GM12878 (cell line): ENCODE data around the gene OR10A3. TPM values are rescaled to one million over a fixed set of nuclear protein-coding genes. Genes with fewer than 3 reads are reported as not detected.

Source experiments
- ATAC-seq: fragments of 200-7000 bp; cut with Tn5 transposase; 3 replicates; pipeline ENCODE4 v1.9.1; 2020; ENCODE audit warnings: mild to moderate bottlenecking, moderate library complexity
- BruUV-seq: library from RNA; stranded (reverse); fragments of 400-500 nt; replicated peaks from 2 replicates; lab custom pipeline; 2021; lab: Mats Ljungman, UMichigan
- CTCF ChIA-PET: fragments of 300-600 bp; sonication (Branson Sonifier 250); formaldehyde crosslinking; extraction: SDS; loops from one replicate; lab custom pipeline; 2021; ENCODE audit warnings: inconsistent platforms; lab: Yijun Ruan, JAX
- POLR2A ChIA-PET: fragments of 350-600 bp; formaldehyde crosslinking; extraction: SDS; loops from one replicate; lab custom pipeline; 2021; ENCODE audit warnings: inconsistent platforms; lab: Charles Lee
- RAD21 ChIA-PET: fragments of 300-600 bp; sonication (Branson Sonifier 250); formaldehyde crosslinking; loops from one replicate; lab custom pipeline; 2023; ENCODE audit warnings: antibody characterized with exemption; ENCODE audit not compliant: unreplicated experiment; lab: Charles Lee
- SMC1A ChIA-PET: fragments of 300-600 bp; sonication (Branson Sonifier 250); formaldehyde crosslinking; loops from one replicate; lab custom pipeline; 2023; ENCODE audit not compliant: unreplicated experiment, uncharacterized antibody; lab: Charles Lee
- DNase-seq: peaks from one replicate; pipeline ENCODE4 v3.0.0-alpha.2; 2011; ENCODE audit warnings: low read depth, low spot score
- FAIRE-seq: peaks from 3 replicates; lab custom pipeline; 2011; peaks lifted over from hg19 to GRCh38; lab: Jason Lieb, UNC
- H2AFZ ChIP-seq: 2 replicates; pipeline ENCODE4 v1.6.0; 2011; ENCODE audit warnings: low read depth, low read length, control low read depth; ENCODE audit not compliant: control insufficient read depth
- H3K27ac ChIP-seq: 2 replicates; pipeline ENCODE4 v1.5.1; 2011; ENCODE audit warnings: control low read depth; ENCODE audit not compliant: control insufficient read depth, insufficient read depth
- H3K27me3 ChIP-seq, 2 experiments: replicated peaks in 1 of 2; 2 replicates each; pipeline versions ENCODE4 v1.6.0 to v1.6.1; 2011; ENCODE audit warnings: low read length in 1 of 2; ENCODE audit not compliant: control insufficient read depth in 2 of 2, insufficient read depth in 2 of 2
- H3K36me3 ChIP-seq, 2 experiments: 2 replicates each; pipeline ENCODE4 v1.5.1; 2011; ENCODE audit warnings: low read length in 1 of 2; ENCODE audit not compliant: control insufficient read depth in 2 of 2, insufficient read depth in 2 of 2
- H3K4me1 ChIP-seq: 2 replicates; pipeline ENCODE4 v1.6.1; 2011; ENCODE audit warnings: mild to moderate bottlenecking, low read length, moderate library complexity, mixed read lengths; ENCODE audit not compliant: control insufficient read depth, insufficient read depth
- H3K4me2 ChIP-seq: 2 replicates; pipeline ENCODE4 v1.6.0; 2011; ENCODE audit warnings: control low read depth; ENCODE audit not compliant: control insufficient read depth, insufficient read depth
- H3K4me3 ChIP-seq: fragments of 200-600 bp; sonication (generic); 2 replicates; pipeline ENCODE4 v1.5.1; 2016
- H3K79me2 ChIP-seq: 2 replicates; pipeline ENCODE4 v1.6.0; 2011; ENCODE audit warnings: low read length; ENCODE audit not compliant: control insufficient read depth, insufficient read depth
- H3K9ac ChIP-seq: 2 replicates; pipeline ENCODE4 v1.8.0; 2011; ENCODE audit warnings: low read length, control low read depth, mixed read lengths; ENCODE audit not compliant: control insufficient read depth, insufficient read depth
- H3K9me3 ChIP-seq: replicated peaks from 3 replicates; pipeline ENCODE4 v1.5.1; 2011; ENCODE audit warnings: mild to moderate bottlenecking, low read length; ENCODE audit not compliant: control insufficient read depth, insufficient read depth
- H4K20me1 ChIP-seq: 2 replicates; pipeline ENCODE4 v1.6.0; 2011; ENCODE audit not compliant: control insufficient read depth, insufficient read depth
- BACH1 ChIP-seq: fragments of 450-650 bp; IDR thresholded peaks from 2 replicates; pipeline ENCODE4 v1.6.1; 2017; ENCODE audit warnings: mild to moderate bottlenecking, borderline replicate concordance
- BRCA1 ChIP-seq: IDR thresholded peaks from 2 replicates; pipeline ENCODE4 v1.6.1; 2011; ENCODE audit warnings: low read depth, low read length, improper control_type of control experiment
- CREM ChIP-seq: IDR thresholded peaks from 2 replicates; pipeline ENCODE4 v1.6.1; 2014; ENCODE audit warnings: antibody characterized with exemption, low read depth
- FOXK2 ChIP-seq: fragments of 450-650 bp; IDR thresholded peaks from 2 replicates; pipeline ENCODE4 v1.6.1; 2017; ENCODE audit warnings: mild to moderate bottlenecking, moderate library complexity
- GABPA ChIP-seq: IDR thresholded peaks from 2 replicates; pipeline ENCODE4 v1.6.1; 2014; ENCODE audit warnings: antibody characterized with exemption, low read depth, mild to moderate bottlenecking, inconsistent platforms
- KAT2A ChIP-seq: conservative IDR thresholded peaks from 2 replicates; pipeline ENCODE4 v1.6.1; 2011; ENCODE audit warnings: low read depth, low read length; ENCODE audit not compliant: control insufficient read depth
- MEF2B ChIP-seq: fragments of 450-650 bp; IDR thresholded peaks from 2 replicates; pipeline ENCODE4 v1.6.1; 2018; ENCODE audit warnings: mild to moderate bottlenecking, moderate library complexity; ENCODE audit not compliant: partially characterized antibody, poor library complexity, severe bottlenecking
- NFXL1 ChIP-seq: fragments of 450-650 bp; IDR thresholded peaks from 2 replicates; pipeline ENCODE4 v1.6.1; 2017; ENCODE audit warnings: antibody characterized with exemption, mild to moderate bottlenecking, borderline replicate concordance
- SIX5 ChIP-seq: IDR thresholded peaks from 2 replicates; pipeline ENCODE4 v1.6.1; 2011; ENCODE audit warnings: mild to moderate bottlenecking, low read depth, low read length, moderate library complexity; ENCODE audit not compliant: severe bottlenecking
- SMARCA5 ChIP-seq: fragments of 450-650 bp; IDR thresholded peaks from 2 replicates; pipeline ENCODE4 v1.6.1; 2017; ENCODE audit warnings: mild to moderate bottlenecking
- YBX1 ChIP-seq: fragments of 450-650 bp; IDR thresholded peaks from 2 replicates; pipeline ENCODE4 v1.6.1; 2016; ENCODE audit warnings: antibody characterized with exemption
- YY1 ChIP-seq: IDR thresholded peaks from 2 replicates; pipeline ENCODE4 v1.6.1; 2011; ENCODE audit warnings: low read depth, mild to moderate bottlenecking, low read length
- WGBS: methylation state at CpG from one replicate; pipeline ENCODE4 v1.1.6; 2016; ENCODE audit warnings: low lambda C conversion rate; ENCODE audit not compliant: insufficient replicate concordance, insufficient coverage; ENCODE audit errors: missing lambda C conversion rate; 5-methylcytosine and 5-hydroxymethylcytosine counted together
- in situ Hi-C: fragments of 300-500 bp; cut with MboI; formaldehyde crosslinking; loops from 9 replicates; pipeline ENCODE4 v1.14.3; 2018; ENCODE audit warnings: mixed read lengths
- intact Hi-C: fragments of 100-400 bp; cut with micrococcal nuclease; formaldehyde crosslinking; loops from one replicate; pipeline ENCODE4 v1.14.2; 2022; ENCODE audit not compliant: unreplicated experiment
- polyA plus RNA-seq, 11 experiments: library from polyadenylated mRNA; depleted of rRNA in 4 of 11; unstranded in 6 of 11; stranded (reverse) in 5 of 11; fragments of >200 nt; fragmentation: Nextera tagmentation in 4 of 11; fragmentation: Illumina TruSeq in 1 of 11; extraction: Ambion mirVana in 4 of 11; extraction: Trizol in 1 of 11; gene quantifications; 1 replicate in 1 of 11; 2 replicates in 10 of 11; pipeline versions ENCODE4 v1.2.1 to v1.2.3, GENCODE V29; 2011 to 2016; ENCODE audit warnings: inconsistent platforms in 2 of 11, missing spikeins in 2 of 11, low read depth in 1 of 11
- total RNA-seq, 4 experiments: library from RNA; depleted of rRNA in 3 of 4; stranded (reverse); fragments of >200 nt in 3 of 4; fragmentation: Illumina TruSeq in 1 of 4; extraction: Trizol in 1 of 4; gene quantifications; 2 replicates each; pipeline versions ENCODE4 v1.2.1 to v1.2.3, GENCODE V29; 2013 to 2021
- TF ChIP-seq, protein P1 (sequence below): fragments of 450-650 bp; IDR thresholded peaks from 2 replicates; pipeline ENCODE4 v1.6.1; 2017; ENCODE audit warnings: low read depth, mild to moderate bottlenecking, moderate library complexity
- TF ChIP-seq, protein P2 (sequence below): fragments of 450-650 bp; IDR thresholded peaks from 2 replicates; pipeline ENCODE4 v1.6.1; 2018; ENCODE audit warnings: mild to moderate bottlenecking, low read depth, moderate library complexity; ENCODE audit not compliant: partially characterized antibody

OR10A3 gene
- total and polyA plus RNA-seq, 10 of the 15 experiments (the other 5 are each of a cell fraction or from before 2014, with no cell fraction given): 0.04 TPM; not detected in 9

- Histone ChIP-seq H3K79me2 (no peaks in the 10 kb centered on the region), H3K4me1 (no peaks in the 10 kb centered on the region), H4K20me1 (no peaks in the 10 kb centered on the region), H3K9ac (no peak overlapping the region), H3K4me3 (no peak overlapping the region), H3K27ac (no peak overlapping the region), H3K36me3 (no peaks in the 10 kb centered on the region), H3K27me3 (peaks cover 0 to 2% of the 10 kb centered on the region in 2 experiments; a peak in 2 of 4 replicates), H3K4me2 (no peak overlapping the region), H2AFZ (no peak overlapping the region), H3K9me3 (no peaks in the 10 kb centered on the region)
- FAIRE-seq: no peak
- no peak for DNase-seq
- ChIA-PET POLR2A (no interaction called here), SMC1A (interaction anchor here (0.8 kb wide), 1 partner anchor 77 kb away, joined by 3 read pairs; the partner anchor contains the start of gene EIF3F), CTCF (interaction anchor here (0.6 to 2.8 kb wide), 3 partner anchors 17 to 187 kb away, joined by 3 to 8 read pairs (median 3); partner anchors contain the start of gene NLRP10), RAD21 (interaction anchor here (1.2 kb wide), 1 partner anchor 77 kb away, joined by 8 read pairs; the partner anchor contains the start of gene EIF3F)
- in situ Hi-C loops (no loop called here), intact Hi-C loops (no loop called here)
- TF ChIP-seq, protein P1, sequence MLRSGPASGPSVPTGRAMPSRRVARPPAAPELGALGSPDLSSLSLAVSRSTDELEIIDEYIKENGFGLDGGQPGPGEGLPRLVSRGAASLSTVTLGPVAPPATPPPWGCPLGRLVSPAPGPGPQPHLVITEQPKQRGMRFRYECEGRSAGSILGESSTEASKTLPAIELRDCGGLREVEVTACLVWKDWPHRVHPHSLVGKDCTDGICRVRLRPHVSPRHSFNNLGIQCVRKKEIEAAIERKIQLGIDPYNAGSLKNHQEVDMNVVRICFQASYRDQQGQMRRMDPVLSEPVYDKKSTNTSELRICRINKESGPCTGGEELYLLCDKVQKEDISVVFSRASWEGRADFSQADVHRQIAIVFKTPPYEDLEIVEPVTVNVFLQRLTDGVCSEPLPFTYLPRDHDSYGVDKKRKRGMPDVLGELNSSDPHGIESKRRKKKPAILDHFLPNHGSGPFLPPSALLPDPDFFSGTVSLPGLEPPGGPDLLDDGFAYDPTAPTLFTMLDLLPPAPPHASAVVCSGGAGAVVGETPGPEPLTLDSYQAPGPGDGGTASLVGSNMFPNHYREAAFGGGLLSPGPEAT: no peak
- TF ChIP-seq, protein P2, sequence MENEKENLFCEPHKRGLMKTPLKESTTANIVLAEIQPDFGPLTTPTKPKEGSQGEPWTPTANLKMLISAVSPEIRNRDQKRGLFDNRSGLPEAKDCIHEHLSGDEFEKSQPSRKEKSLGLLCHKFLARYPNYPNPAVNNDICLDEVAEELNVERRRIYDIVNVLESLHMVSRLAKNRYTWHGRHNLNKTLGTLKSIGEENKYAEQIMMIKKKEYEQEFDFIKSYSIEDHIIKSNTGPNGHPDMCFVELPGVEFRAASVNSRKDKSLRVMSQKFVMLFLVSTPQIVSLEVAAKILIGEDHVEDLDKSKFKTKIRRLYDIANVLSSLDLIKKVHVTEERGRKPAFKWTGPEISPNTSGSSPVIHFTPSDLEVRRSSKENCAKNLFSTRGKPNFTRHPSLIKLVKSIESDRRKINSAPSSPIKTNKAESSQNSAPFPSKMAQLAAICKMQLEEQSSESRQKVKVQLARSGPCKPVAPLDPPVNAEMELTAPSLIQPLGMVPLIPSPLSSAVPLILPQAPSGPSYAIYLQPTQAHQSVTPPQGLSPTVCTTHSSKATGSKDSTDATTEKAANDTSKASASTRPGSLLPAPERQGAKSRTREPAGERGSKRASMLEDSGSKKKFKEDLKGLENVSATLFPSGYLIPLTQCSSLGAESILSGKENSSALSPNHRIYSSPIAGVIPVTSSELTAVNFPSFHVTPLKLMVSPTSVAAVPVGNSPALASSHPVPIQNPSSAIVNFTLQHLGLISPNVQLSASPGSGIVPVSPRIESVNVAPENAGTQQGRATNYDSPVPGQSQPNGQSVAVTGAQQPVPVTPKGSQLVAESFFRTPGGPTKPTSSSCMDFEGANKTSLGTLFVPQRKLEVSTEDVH: no peak
- TF ChIP-seq GABPA (no peak), BACH1 (no peak), SIX5 (no peak), KAT2A (no peak), SMARCA5 (no peak), MEF2B (no peak), YY1 (no peak), CREM (no peak), FOXK2 (no peak), BRCA1 (no peak), NFXL1 (no peak), YBX1 (no peak)
- BruUV-seq: no TSS peak
- no peak for ATAC-seq
- WGBS: 11% methylated on average over 2 of the region's 2 CpGs
Measured at GRCh38 chr11:7909585-7910285, 31.8 kb downstream of the OR10A3 start.
